ENCODE results near the gene ILF3. TPM values are rescaled to one million over a fixed set of nuclear protein-coding genes. Genes with fewer than 3 reads are reported as not detected.
A peak's percentile ranks its signal among the peaks of the same experiment; 100 is the strongest.

The ILF3 gene
- polyA plus RNA-seq, 2 of the 4 experiments (the other 2 are of a cell fraction), result 142 to 197 TPM

- H3K4me2 ChIP-seq, result no peak overlapping the region
- DNase-seq (ENCODE audit: low read depth in 1 of 2, low spot score in 1 of 2), result no peak
- no peak for TF ChIP-seq EP300 (IDR thresholded peaks at IDR 0.05)
- no peak for TF ChIP-seq MAFK (IDR thresholded peaks at IDR 0.05; ENCODE audit: partially characterized antibody)
- no peak for TF ChIP-seq TFCP2L1 (CRISPR knock-in tag; IDR thresholded peaks at IDR 0.05)
- TF ChIP-seq KDM5A (IDR thresholded peaks at IDR 0.05), result no peak
- no peak for TF ChIP-seq HOXB13 (CRISPR knock-in tag; IDR thresholded peaks at IDR 0.05; ENCODE audit: low read depth)
- TF ChIP-seq MAX (IDR thresholded peaks at IDR 0.05), result no peak
- H3K4me3 ChIP-seq, result no peak overlapping the region
- no peak overlapping the region for H3K27ac ChIP-seq
- ChIA-PET CTCF (interaction anchor here (0.5 to 11.3 kb wide), 13 partner anchors 11 to 242 kb away, joined by 3 to 296 read pairs (median 4); partner anchors contain the start of gene DNM2), POLR2A (no interaction called here)
- no peaks in the 10 kb centered on the region for H3K9me3 ChIP-seq
- H3K4me1 ChIP-seq, result no peaks in the 10 kb centered on the region
- no peak for FAIRE-seq
- 84% methylated on average over 12 of the region's 12 CpGs for WGBS (ENCODE audit: missing lambda C conversion rate)
- ATAC-seq, result no peak
Observed at GRCh38 chr19:10646456-10647159, 7.5 kb upstream of the ILF3 start.

- no peak for FAIRE-seq
- H3K4me1 ChIP-seq, result peaks cover 8% of the 10 kb centered on the region; the same call in 1 of the 3 replicates
- CTCF ChIA-PET, result interaction anchor here (1.5 to 11.3 kb wide), 3 partner anchors 51 to 76 kb away, joined by 4 to 296 read pairs (median 31); no protein-coding TSS in a partner anchor
- no peaks in the 10 kb centered on the region for H3K9me3 ChIP-seq
- H3K4me3 ChIP-seq, result no peak overlapping the region
- TF ChIP-seq CHD2 (IDR thresholded peaks at IDR 0.05; ENCODE audit: low read length, partially characterized antibody), result no peak
- TF ChIP-seq EHF (CRISPR knock-in tag; IDR thresholded peaks at IDR 0.05), result no peak
- no peak for TF ChIP-seq NR3C1 (IDR thresholded peaks at IDR 0.05)
- no peak for TF ChIP-seq HOXB13 (CRISPR knock-in tag; IDR thresholded peaks at IDR 0.05; ENCODE audit: low read depth)
- no peak for TF ChIP-seq FOXS1 (CRISPR knock-in tag; IDR thresholded peaks at IDR 0.05)
- no peak for TF ChIP-seq USF2 (IDR thresholded peaks at IDR 0.05)
- DNase-seq (ENCODE audit: low read depth in 1 of 2, low spot score in 1 of 2), result no peak
- POLR2A ChIA-PET, result no interaction called here
- no peak overlapping the region for H3K4me2 ChIP-seq
- ATAC-seq, result no peak
- H3K27ac ChIP-seq, result no peak overlapping the region
- 85% methylated on average over 4 of the region's 4 CpGs for WGBS (ENCODE audit: missing lambda C conversion rate)
Observed at GRCh38 chr19:10648360-10648759, 5.8 kb upstream of the ILF3 start.

- no peak for ATAC-seq
- H3K9me3 ChIP-seq, result no peaks in the 10 kb centered on the region
- WGBS (ENCODE audit: missing lambda C conversion rate), result 89% methylated on average over 4 of the region's 4 CpGs
- TF ChIP-seq HEYL (CRISPR knock-in tag; IDR thresholded peaks at IDR 0.05), result no peak
- no peak for TF ChIP-seq JUNB (IDR thresholded peaks at IDR 0.05)
- TF ChIP-seq ATOH8 (CRISPR knock-in tag; IDR thresholded peaks at IDR 0.05; ENCODE audit: low read depth), result no peak
- TF ChIP-seq MAFK (IDR thresholded peaks at IDR 0.05; ENCODE audit: partially characterized antibody), result peak; percentile 98
- no peak overlapping the region for H3K27ac ChIP-seq
- peak overlapping the region; percentile 93 for H3K4me2 ChIP-seq
- no peak overlapping the region for H3K4me3 ChIP-seq
- POLR2A ChIA-PET, result no interaction called here
- no peak for FAIRE-seq
- H3K4me1 ChIP-seq, result peaks cover 16% of the 10 kb centered on the region; the same call in 2 of the 3 replicates
- no peak for DNase-seq (ENCODE audit: low read depth in 1 of 2, low spot score in 1 of 2)
- CTCF ChIA-PET, result interaction anchor here (1.0 kb wide), 2 partner anchors 71 to 160 kb away, joined by 3 to 6 read pairs; no protein-coding TSS in a partner anchor
Observed at GRCh38 chr19:10651851-10652250, 2.3 kb upstream of the ILF3 start.

- ATAC-seq (peak in 1 of 2 experiments; percentile 32; a peak in 2 of 6 replicates), DNase-seq (ENCODE audit: low read depth in 1 of 2, low spot score in 1 of 2) (no peak), FAIRE-seq (no peak)
- Histone ChIP-seq H3K4me2 (peak overlapping the region; percentile 93), H3K4me3 (peak overlapping the region; percentile 83), H3K9me3 (no peaks in the 10 kb centered on the region), H3K4me1 (peaks cover 19% of the 10 kb centered on the region; the same call in 2 of the 3 replicates), H3K27ac (peak overlapping the region; percentile 99)
- CTCF ChIA-PET, result interaction anchor here (1.2 kb wide), 1 partner anchor 72 kb away, joined by 3 read pairs; no protein-coding TSS in a partner anchor
- peak; percentile 62; the same call in 1 of the 2 replicates for TF ChIP-seq PHF8 (IDR thresholded peaks at IDR 0.05; ENCODE audit: borderline replicate concordance, low read depth)
- no peak for TF ChIP-seq CBX2 (IDR thresholded peaks at IDR 0.05; ENCODE audit: borderline replicate concordance, low read depth)
- 0 out of 2 replicates have a peak, but pooled peaks have one; percentile 9 for TF ChIP-seq GATA3 (IDR thresholded peaks at IDR 0.05; ENCODE audit: borderline replicate concordance)
- WGBS (ENCODE audit: missing lambda C conversion rate), result no CpG with 5 or more reads among the region's 18 CpGs
- POLR2A ChIA-PET, result no interaction called here
Observed at GRCh38 chr19:10653482-10653731, 739 bp upstream of the ILF3 start.
